Hematopoietic multipotent progenitor cell treated with erythropoietin and hydrocortisone succinate and interleukin-3 and kit ligand, for 4 days (in vitro differentiated cells): ENCODE results near the gene THAP9.

Experiments used
- DNase-seq: peaks from one replicate; pipeline ENCODE4 v3.0.0-alpha.2; 2015

The THAP9 gene

DNA sequence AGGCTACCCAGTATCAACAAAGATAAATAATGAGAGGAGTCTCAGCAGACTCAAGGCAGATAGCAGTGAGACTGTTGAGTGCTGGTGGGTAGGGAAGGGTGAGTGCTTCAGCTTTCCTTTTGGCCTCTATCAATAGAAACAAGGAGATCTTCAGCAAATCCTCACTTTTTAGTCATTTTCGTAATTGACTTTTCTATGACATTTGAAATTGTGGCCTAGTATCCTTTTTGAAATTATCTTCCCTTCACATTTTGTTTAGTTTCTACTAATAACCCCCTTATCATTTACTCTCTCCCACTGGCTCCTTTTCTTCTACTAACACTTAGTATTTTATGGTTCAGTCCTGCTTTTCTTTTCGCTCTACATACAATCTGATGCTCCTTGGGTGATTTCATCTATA, 65.2 kb downstream of the THAP9 start:
- DNase-seq = no peak

GRCh38 chr4:82968972-82969371, 68.4 kb downstream of the THAP9 start:
- DNase-seq = no peak

DNA sequence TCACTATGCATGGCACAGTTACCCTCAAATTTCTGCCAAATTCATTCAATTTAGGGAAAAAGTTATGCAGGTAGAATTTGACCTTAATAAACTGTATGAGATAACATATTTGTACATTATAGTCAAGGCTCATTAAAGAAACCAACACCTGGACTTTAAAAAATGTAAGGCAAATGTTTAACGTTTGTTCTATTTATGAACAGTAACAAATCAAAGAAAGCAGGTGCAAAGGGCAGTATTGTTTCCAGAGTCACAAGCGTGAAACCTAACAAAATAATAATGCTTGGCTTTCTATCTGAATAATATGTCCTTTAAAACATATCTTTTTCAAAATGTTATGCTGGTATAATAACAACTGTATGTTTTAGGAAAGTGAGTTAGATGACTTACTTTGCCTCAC, 68.9 kb downstream of the THAP9 start:
- DNase-seq = no peak
